ENCODE data around the gene FHAD1. TPM values are rescaled to one million over a fixed set of nuclear protein-coding genes. Genes with fewer than 3 reads are reported as not detected.

FHAD1 gene
- total RNA-seq, 2 experiments from 2014 or later, result not detected

DNA sequence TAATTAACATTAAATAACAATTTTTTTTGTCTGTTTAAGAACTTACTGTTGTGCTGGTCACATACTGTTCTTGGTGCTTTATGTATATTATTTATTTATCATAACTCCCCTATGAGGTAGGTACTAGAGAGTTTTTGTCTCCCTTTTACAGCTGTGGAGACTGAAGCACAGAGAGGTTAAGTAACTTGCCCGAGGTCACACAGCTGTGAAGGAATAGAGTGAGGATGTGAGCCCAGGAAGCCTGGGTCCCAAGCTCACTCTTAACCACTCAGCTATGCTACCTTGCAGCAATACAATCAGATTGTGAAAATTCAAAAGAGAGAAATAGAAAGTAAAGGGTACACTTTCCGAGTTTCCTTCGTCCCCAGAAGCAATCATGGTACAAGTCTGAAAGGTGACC is 35.6 kb upstream of the FHAD1 start:
- H3K4me2 ChIP-seq (ENCODE audit: low read length), result no peak overlapping the region
- no peaks in the 10 kb centered on the region for H3K79me2 ChIP-seq (ENCODE audit: insufficient read depth, low read depth, low read length)
- H3K4me1 ChIP-seq (ENCODE audit: insufficient read depth, low read length, poor library complexity, severe bottlenecking), result no peaks in the 10 kb centered on the region
- H3K4me3 ChIP-seq (ENCODE audit: low read depth, low read length, poor library complexity, severe bottlenecking), result no peak overlapping the region
- no peaks in the 10 kb centered on the region for H4K20me1 ChIP-seq (ENCODE audit: insufficient read depth, low read length)
- ChIA-PET CTCF (ENCODE audit: unreplicated experiment) (no interaction called here), POLR2A (no interaction called here)
- no peak for DNase-seq (ENCODE audit: low spot score)
- no peaks in the 10 kb centered on the region for H3K36me3 ChIP-seq (ENCODE audit: insufficient read depth, low read length)
- no peaks in the 10 kb centered on the region for H3K9me3 ChIP-seq (ENCODE audit: low read length)
- no peak overlapping the region for H2AFZ ChIP-seq (ENCODE audit: low read length)
- no peak overlapping the region for H3K27ac ChIP-seq (ENCODE audit: low read depth, low read length, poor library complexity, severe bottlenecking)
- BruUV-seq (replicated peaks), result no TSS peak
- intact Hi-C loops (cut with micrococcal nuclease; ENCODE audit: unreplicated experiment), result no loop called here
- H3K9me2 ChIP-seq (ENCODE audit: insufficient read depth, low read length), result no peaks in the 10 kb centered on the region
- no peak for TF ChIP-seq EZH2phosphoT487 (IDR thresholded peaks at IDR 0.05; ENCODE audit: borderline replicate concordance, low read depth, low read length)
- TF ChIP-seq, protein P1, sequence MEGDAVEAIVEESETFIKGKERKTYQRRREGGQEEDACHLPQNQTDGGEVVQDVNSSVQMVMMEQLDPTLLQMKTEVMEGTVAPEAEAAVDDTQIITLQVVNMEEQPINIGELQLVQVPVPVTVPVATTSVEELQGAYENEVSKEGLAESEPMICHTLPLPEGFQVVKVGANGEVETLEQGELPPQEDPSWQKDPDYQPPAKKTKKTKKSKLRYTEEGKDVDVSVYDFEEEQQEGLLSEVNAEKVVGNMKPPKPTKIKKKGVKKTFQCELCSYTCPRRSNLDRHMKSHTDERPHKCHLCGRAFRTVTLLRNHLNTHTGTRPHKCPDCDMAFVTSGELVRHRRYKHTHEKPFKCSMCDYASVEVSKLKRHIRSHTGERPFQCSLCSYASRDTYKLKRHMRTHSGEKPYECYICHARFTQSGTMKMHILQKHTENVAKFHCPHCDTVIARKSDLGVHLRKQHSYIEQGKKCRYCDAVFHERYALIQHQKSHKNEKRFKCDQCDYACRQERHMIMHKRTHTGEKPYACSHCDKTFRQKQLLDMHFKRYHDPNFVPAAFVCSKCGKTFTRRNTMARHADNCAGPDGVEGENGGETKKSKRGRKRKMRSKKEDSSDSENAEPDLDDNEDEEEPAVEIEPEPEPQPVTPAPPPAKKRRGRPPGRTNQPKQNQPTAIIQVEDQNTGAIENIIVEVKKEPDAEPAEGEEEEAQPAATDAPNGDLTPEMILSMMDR (conservative IDR thresholded peaks at IDR 0.05; ENCODE audit: low read length), result no peak

DNA sequence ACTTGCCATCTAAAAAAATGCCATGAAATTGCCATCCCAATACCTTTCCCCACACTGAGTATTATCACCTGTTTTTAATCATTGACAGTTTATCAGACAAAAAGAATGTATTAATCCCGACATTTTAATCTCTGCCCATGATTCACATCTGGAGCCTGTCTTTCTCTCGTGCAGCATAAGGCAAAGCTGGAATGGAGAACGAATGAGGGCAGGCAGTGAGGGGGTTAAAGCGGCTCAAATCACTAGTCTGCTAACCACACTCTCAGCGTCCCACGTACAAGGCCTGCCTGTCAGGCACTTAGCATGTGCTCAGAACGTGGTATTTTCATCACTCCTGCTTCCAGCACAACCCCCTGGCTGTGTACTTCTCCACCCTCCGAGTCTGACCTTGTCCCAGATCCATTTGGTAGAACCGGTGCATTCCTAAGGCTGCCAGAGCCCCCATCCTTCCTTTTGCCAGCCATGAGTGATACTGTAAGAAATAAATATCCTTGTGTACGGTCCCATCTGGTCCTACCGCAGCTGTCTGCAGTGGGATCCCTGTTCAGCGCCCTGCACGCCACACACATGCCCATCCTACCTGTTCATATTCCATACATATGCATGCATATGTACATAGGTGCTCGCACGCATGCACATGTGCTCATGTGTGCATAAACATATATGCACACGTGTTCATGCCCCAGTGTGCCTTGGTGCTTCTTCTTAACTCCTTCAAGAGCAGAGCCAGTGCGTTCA is 34.6 kb upstream of the FHAD1 start:
- Histone ChIP-seq H3K4me2 (ENCODE audit: low read length) (no peak overlapping the region), H3K36me3 (ENCODE audit: insufficient read depth, low read length) (no peaks in the 10 kb centered on the region), H3K9me3 (ENCODE audit: low read length) (no peaks in the 10 kb centered on the region), H2AFZ (ENCODE audit: low read length) (no peak overlapping the region), H3K9me2 (ENCODE audit: insufficient read depth, low read length) (no peaks in the 10 kb centered on the region), H4K20me1 (ENCODE audit: insufficient read depth, low read length) (no peaks in the 10 kb centered on the region), H3K79me2 (ENCODE audit: insufficient read depth, low read depth, low read length) (no peaks in the 10 kb centered on the region), H3K4me1 (ENCODE audit: insufficient read depth, low read length, poor library complexity, severe bottlenecking) (no peaks in the 10 kb centered on the region), H3K27ac (ENCODE audit: low read depth, low read length, poor library complexity, severe bottlenecking) (no peak overlapping the region), H3K4me3 (ENCODE audit: low read depth, low read length, poor library complexity, severe bottlenecking) (no peak overlapping the region)
- BruUV-seq (replicated peaks), result no TSS peak
- POLR2A ChIA-PET, result no interaction called here
- intact Hi-C loops (cut with micrococcal nuclease; ENCODE audit: unreplicated experiment), result no loop called here
- no peak for DNase-seq (ENCODE audit: low spot score)
- TF ChIP-seq EZH2phosphoT487 (IDR thresholded peaks at IDR 0.05; ENCODE audit: borderline replicate concordance, low read depth, low read length), result no peak
- TF ChIP-seq, protein P1 (conservative IDR thresholded peaks at IDR 0.05; ENCODE audit: low read length), result no peak
- CTCF ChIA-PET (ENCODE audit: unreplicated experiment), result no interaction called here

DNA sequence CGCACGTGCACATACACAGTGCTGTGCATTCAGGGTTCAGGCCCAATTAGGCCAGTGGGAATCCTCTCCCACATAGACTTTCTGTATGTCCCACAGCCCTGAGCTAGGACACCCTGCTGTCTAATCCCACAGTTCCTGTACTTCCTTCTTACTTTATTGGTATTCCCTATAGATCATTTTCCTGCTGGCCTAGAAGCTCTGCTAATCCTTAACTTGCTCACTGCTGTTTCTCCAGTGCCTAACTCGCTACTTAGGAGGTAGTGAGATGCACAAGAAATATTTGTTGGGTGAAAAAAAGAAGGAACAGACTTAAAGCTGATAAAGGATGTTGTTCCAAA is 34.1 kb upstream of the FHAD1 start:
- intact Hi-C loops (cut with micrococcal nuclease; ENCODE audit: unreplicated experiment), result no loop called here
- Histone ChIP-seq H3K9me3 (ENCODE audit: low read length) (no peaks in the 10 kb centered on the region), H3K36me3 (ENCODE audit: insufficient read depth, low read length) (no peaks in the 10 kb centered on the region), H3K4me3 (ENCODE audit: low read depth, low read length, poor library complexity, severe bottlenecking) (no peak overlapping the region), H4K20me1 (ENCODE audit: insufficient read depth, low read length) (no peaks in the 10 kb centered on the region), H3K4me2 (ENCODE audit: low read length) (no peak overlapping the region), H3K4me1 (ENCODE audit: insufficient read depth, low read length, poor library complexity, severe bottlenecking) (no peaks in the 10 kb centered on the region), H3K9me2 (ENCODE audit: insufficient read depth, low read length) (no peaks in the 10 kb centered on the region), H2AFZ (ENCODE audit: low read length) (no peak overlapping the region), H3K27ac (ENCODE audit: low read depth, low read length, poor library complexity, severe bottlenecking) (no peak overlapping the region), H3K79me2 (ENCODE audit: insufficient read depth, low read depth, low read length) (no peaks in the 10 kb centered on the region)
- CTCF ChIA-PET (ENCODE audit: unreplicated experiment), result no interaction called here
- POLR2A ChIA-PET, result no interaction called here
- no peak for DNase-seq (ENCODE audit: low spot score)
- TF ChIP-seq, protein P1 (conservative IDR thresholded peaks at IDR 0.05; ENCODE audit: low read length), result no peak
- no peak for TF ChIP-seq EZH2phosphoT487 (IDR thresholded peaks at IDR 0.05; ENCODE audit: borderline replicate concordance, low read depth, low read length)
- no TSS peak for BruUV-seq (replicated peaks)
